Endothelial cell of umbilical vein (primary cell): ENCODE data around the gene ZNF77.

Source experiments
- EZH2 ChIP-seq: IDR thresholded peaks from 2 replicates; pipeline ENCODE4 v1.6.1; 2012; ENCODE audit warnings: borderline replicate concordance, low read depth, mild to moderate bottlenecking, moderate library complexity, low read length, inconsistent platforms; ENCODE audit not compliant: severe bottlenecking
- FOS ChIP-seq: IDR thresholded peaks from 2 replicates; pipeline ENCODE4 v1.6.1; 2011; ENCODE audit warnings: mild to moderate bottlenecking, low read length, moderate library complexity, borderline replicate concordance; ENCODE audit not compliant: insufficient read depth
- JUN ChIP-seq: IDR thresholded peaks from 2 replicates; pipeline ENCODE4 v1.6.1; 2011; ENCODE audit warnings: borderline replicate concordance, low read depth; ENCODE audit not compliant: insufficient read length, insufficient read depth
- MYC ChIP-seq: IDR thresholded peaks from one replicate; pipeline ENCODE4 v1.6.1; 2011; ENCODE audit warnings: mild to moderate bottlenecking, low read depth, low read length
- POLR2A ChIP-seq: IDR thresholded peaks from 2 replicates; pipeline ENCODE4 v1.6.1; 2012; ENCODE audit warnings: low read depth, mild to moderate bottlenecking, control low read depth, low read length
- POLR2AphosphoS5 ChIP-seq: IDR thresholded peaks from 2 replicates; pipeline ENCODE4 v1.6.1; 2012; ENCODE audit warnings: low read depth, mild to moderate bottlenecking, control low read depth, low read length, moderate library complexity; ENCODE audit not compliant: insufficient read depth
- TF ChIP-seq, protein P1 (sequence below), 2 donors: IDR thresholded peaks; 1 replicate in 1 of 2; 2 replicates in 1 of 2; pipeline ENCODE4 v1.5.1; 2011; ENCODE audit warnings: low read length in 2 of 2, mild to moderate bottlenecking in 2 of 2, moderate library complexity in 2 of 2, control low read depth in 1 of 2, inconsistent platforms in 1 of 2, low read depth in 1 of 2; ENCODE audit not compliant: insufficient read depth in 1 of 2; ENCODE audit errors: extremely low read depth in 1 of 2
- TF ChIP-seq, protein P2 (sequence below): IDR thresholded peaks from 2 replicates; pipeline ENCODE4 v1.6.1; 2011; ENCODE audit not compliant: insufficient read depth, insufficient read length

DNA sequence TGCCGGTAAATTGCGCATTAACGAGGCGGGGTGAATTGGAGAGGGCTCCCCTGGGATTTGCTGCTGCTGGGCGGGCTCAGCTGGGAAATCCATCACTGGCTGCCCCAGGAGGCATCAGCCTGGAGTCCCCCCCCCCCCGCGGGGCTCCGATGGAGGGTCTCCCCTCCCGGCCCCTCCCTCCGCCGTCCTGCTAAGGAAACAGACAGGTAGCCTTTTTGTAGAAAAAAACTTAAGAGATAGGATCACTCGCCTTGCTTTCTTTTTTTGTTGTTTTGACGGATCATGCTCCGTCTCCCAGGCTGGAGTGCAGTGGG, 39.4 kb upstream of the ZNF77 start:
- TF ChIP-seq, protein P1, sequence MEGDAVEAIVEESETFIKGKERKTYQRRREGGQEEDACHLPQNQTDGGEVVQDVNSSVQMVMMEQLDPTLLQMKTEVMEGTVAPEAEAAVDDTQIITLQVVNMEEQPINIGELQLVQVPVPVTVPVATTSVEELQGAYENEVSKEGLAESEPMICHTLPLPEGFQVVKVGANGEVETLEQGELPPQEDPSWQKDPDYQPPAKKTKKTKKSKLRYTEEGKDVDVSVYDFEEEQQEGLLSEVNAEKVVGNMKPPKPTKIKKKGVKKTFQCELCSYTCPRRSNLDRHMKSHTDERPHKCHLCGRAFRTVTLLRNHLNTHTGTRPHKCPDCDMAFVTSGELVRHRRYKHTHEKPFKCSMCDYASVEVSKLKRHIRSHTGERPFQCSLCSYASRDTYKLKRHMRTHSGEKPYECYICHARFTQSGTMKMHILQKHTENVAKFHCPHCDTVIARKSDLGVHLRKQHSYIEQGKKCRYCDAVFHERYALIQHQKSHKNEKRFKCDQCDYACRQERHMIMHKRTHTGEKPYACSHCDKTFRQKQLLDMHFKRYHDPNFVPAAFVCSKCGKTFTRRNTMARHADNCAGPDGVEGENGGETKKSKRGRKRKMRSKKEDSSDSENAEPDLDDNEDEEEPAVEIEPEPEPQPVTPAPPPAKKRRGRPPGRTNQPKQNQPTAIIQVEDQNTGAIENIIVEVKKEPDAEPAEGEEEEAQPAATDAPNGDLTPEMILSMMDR (IDR thresholded peaks at IDR 0.05; ENCODE audit: extremely low read depth in 1 of 2, insufficient read depth in 1 of 2, low read depth in 1 of 2, low read length in 2 of 2), result no peak
- TF ChIP-seq POLR2AphosphoS5, result no peak
- no peak for TF ChIP-seq POLR2A
- TF ChIP-seq MYC, result no peak
- no peak for TF ChIP-seq EZH2
- TF ChIP-seq JUN, result no peak
- no peak for TF ChIP-seq FOS
- TF ChIP-seq, protein P2, sequence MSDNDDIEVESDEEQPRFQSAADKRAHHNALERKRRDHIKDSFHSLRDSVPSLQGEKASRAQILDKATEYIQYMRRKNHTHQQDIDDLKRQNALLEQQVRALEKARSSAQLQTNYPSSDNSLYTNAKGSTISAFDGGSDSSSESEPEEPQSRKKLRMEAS, result no peak
